Ishikawa (cell line): ENCODE data around the gene SH3RF1.

Source experiments
- CEBPB ChIP-seq: IDR thresholded peaks from 2 replicates; pipeline ENCODE4 v1.6.1; 2012
- CREB1 ChIP-seq: IDR thresholded peaks from 2 replicates; pipeline ENCODE4 v1.6.1; 2012; ENCODE audit warnings: low read depth
- EGR1 ChIP-seq: IDR thresholded peaks from 2 replicates; pipeline ENCODE4 v1.6.1; 2012
- EP300 ChIP-seq: IDR thresholded peaks from 2 replicates; pipeline ENCODE4 v1.6.1; 2012; ENCODE audit warnings: borderline replicate concordance
- FOXM1 ChIP-seq: IDR thresholded peaks from 2 replicates; pipeline ENCODE4 v1.6.1; 2012; ENCODE audit warnings: low read depth, borderline replicate concordance
- NFIC ChIP-seq: IDR thresholded peaks from 2 replicates; pipeline ENCODE4 v1.6.1; 2012
- RAD21 ChIP-seq: IDR thresholded peaks from 2 replicates; pipeline ENCODE4 v1.6.1; 2012; ENCODE audit warnings: low read depth
- TAF1 ChIP-seq: IDR thresholded peaks from 2 replicates; pipeline ENCODE4 v1.6.1; 2012; ENCODE audit warnings: low read depth, mild to moderate bottlenecking
- TCF12 ChIP-seq: IDR thresholded peaks from 2 replicates; pipeline ENCODE4 v1.6.1; 2012; ENCODE audit warnings: low read depth
- TEAD4 ChIP-seq: IDR thresholded peaks from 2 replicates; pipeline ENCODE4 v1.6.1; 2012
- YY1 ChIP-seq: IDR thresholded peaks from 2 replicates; pipeline ENCODE4 v1.6.1; 2012; ENCODE audit warnings: low read depth
- ZBTB7A ChIP-seq: IDR thresholded peaks from 2 replicates; pipeline ENCODE4 v1.6.1; 2012; ENCODE audit warnings: low read depth
- TF ChIP-seq, protein P1 (sequence below): IDR thresholded peaks from 2 replicates; pipeline ENCODE4 v1.6.1; 2012; ENCODE audit warnings: low read depth, mild to moderate bottlenecking
- TF ChIP-seq, protein P2 (sequence below): IDR thresholded peaks from 2 replicates; pipeline ENCODE4 v1.6.1; 2012
- TF ChIP-seq, protein P3 (sequence below): IDR thresholded peaks from 2 replicates; pipeline ENCODE4 v1.6.1; 2012

Gene SH3RF1

DNA sequence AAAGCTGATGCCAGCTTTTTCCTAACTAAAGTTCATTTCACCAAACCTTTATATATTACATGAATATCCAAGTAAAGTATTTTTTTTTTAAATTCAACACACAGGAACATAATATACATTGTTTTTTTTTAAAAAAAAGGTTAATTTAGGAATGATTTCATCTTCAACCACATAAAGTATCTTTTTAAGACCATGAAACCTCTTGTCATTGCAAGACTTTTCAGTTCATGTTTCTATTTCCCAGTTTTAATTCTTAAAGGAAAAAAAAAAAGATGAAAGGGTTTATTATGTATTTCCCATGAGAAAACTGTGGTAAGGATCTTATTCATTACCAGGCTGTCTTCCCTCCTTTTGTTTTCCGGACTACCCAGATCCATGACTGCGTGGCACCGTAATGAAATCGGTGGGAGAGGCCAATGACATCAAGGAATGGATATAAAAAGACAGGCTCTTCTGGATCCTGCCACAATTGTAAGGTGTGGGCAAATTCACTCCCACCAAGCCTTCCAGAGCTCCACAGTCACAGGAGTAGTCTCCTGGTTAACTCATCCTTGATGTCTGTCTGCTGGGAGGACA lies 176.0 kb downstream of the SH3RF1 start:
- no peak for TF ChIP-seq EGR1
- TF ChIP-seq FOXM1, result no peak
- TF ChIP-seq, protein P1, sequence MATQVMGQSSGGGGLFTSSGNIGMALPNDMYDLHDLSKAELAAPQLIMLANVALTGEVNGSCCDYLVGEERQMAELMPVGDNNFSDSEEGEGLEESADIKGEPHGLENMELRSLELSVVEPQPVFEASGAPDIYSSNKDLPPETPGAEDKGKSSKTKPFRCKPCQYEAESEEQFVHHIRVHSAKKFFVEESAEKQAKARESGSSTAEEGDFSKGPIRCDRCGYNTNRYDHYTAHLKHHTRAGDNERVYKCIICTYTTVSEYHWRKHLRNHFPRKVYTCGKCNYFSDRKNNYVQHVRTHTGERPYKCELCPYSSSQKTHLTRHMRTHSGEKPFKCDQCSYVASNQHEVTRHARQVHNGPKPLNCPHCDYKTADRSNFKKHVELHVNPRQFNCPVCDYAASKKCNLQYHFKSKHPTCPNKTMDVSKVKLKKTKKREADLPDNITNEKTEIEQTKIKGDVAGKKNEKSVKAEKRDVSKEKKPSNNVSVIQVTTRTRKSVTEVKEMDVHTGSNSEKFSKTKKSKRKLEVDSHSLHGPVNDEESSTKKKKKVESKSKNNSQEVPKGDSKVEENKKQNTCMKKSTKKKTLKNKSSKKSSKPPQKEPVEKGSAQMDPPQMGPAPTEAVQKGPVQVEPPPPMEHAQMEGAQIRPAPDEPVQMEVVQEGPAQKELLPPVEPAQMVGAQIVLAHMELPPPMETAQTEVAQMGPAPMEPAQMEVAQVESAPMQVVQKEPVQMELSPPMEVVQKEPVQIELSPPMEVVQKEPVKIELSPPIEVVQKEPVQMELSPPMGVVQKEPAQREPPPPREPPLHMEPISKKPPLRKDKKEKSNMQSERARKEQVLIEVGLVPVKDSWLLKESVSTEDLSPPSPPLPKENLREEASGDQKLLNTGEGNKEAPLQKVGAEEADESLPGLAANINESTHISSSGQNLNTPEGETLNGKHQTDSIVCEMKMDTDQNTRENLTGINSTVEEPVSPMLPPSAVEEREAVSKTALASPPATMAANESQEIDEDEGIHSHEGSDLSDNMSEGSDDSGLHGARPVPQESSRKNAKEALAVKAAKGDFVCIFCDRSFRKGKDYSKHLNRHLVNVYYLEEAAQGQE, result no peak
- no peak for TF ChIP-seq YY1
- TF ChIP-seq, protein P2, sequence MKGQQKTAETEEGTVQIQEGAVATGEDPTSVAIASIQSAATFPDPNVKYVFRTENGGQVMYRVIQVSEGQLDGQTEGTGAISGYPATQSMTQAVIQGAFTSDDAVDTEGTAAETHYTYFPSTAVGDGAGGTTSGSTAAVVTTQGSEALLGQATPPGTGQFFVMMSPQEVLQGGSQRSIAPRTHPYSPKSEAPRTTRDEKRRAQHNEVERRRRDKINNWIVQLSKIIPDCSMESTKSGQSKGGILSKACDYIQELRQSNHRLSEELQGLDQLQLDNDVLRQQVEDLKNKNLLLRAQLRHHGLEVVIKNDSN, result no peak
- TF ChIP-seq ZBTB7A, result no peak
- TF ChIP-seq CEBPB, result no peak
- TF ChIP-seq TEAD4, result no peak
- TF ChIP-seq, protein P3, sequence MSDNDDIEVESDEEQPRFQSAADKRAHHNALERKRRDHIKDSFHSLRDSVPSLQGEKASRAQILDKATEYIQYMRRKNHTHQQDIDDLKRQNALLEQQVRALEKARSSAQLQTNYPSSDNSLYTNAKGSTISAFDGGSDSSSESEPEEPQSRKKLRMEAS, result no peak
- TF ChIP-seq TCF12, result no peak
- no peak for TF ChIP-seq CREB1
- TF ChIP-seq NFIC, result no peak
- no peak for TF ChIP-seq EP300
- TF ChIP-seq RAD21, result no peak
- no peak for TF ChIP-seq TAF1

DNA sequence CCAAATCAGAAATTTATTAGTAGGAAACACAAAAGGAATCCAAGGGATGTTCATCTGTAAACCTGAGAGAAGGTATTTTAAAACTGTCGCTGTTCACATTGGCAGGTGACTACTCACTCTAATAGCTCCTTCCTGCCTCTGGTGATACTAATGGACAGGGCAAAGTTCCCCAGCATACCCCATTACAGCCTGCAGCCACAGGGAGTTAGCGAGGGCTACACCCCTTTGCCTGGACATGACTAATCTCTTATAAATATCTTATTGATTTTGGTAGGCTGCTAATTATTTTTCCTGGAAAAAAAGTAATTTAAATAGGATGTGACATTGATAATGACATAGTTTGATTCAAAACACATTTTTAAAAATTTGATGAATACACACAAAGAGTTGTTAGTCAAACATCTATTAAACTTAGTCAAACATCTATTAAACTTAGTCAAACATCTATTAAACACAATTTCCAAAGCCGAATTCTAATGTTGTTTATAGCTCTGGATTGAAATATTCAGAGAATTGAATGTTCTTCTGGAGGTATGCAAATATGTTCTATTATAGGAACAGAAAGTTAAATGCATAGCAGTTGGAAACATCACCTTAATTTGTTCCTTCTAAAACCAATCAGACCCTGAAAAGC lies 177.8 kb downstream of the SH3RF1 start:
- TF ChIP-seq FOXM1 (no peak), ZBTB7A (no peak), NFIC (no peak), TCF12 (no peak), CREB1 (no peak), RAD21 (no peak), TAF1 (no peak), EGR1 (no peak), CEBPB (no peak), EP300 (no peak), YY1 (no peak), TEAD4 (no peak)
- TF ChIP-seq, protein P1, result no peak
- TF ChIP-seq, protein P3, result no peak
- TF ChIP-seq, protein P2, result no peak

DNA sequence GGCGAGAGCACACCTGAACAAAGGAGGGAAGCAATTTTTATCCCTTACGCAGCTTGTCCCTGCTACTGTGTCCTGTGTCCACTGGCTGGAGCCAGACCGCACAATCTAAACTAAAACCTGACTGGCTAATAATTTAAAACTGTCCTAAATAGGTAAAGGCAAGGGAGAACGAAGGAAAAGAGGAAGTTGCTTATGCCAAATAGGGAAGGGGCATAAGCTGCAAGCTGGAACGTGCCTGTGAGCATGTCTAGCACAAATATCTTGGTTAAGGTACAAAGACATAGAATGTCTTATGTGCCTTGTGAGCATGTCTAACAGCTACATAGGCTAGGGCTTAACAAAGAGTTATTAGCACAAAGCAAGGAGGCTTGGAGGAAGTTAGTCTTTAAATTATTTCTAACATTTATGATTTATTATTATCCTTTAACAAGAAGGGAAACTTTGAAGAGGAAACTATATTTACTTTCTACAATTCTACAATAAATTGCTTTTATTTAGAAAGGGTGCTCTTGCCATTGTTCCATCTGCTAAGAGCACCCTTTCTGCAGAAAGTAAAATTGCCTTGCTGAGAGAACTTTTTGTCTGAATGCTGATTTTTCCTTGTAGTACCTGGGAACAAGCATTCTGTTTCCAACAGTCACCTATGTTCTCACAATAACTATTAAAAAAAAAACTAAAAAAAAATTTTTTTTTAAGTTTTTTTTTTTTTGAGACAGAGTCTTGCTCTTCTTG lies 180.1 kb downstream of the SH3RF1 start:
- TF ChIP-seq EP300, result no peak
- no peak for TF ChIP-seq CREB1
- no peak for TF ChIP-seq TEAD4

DNA sequence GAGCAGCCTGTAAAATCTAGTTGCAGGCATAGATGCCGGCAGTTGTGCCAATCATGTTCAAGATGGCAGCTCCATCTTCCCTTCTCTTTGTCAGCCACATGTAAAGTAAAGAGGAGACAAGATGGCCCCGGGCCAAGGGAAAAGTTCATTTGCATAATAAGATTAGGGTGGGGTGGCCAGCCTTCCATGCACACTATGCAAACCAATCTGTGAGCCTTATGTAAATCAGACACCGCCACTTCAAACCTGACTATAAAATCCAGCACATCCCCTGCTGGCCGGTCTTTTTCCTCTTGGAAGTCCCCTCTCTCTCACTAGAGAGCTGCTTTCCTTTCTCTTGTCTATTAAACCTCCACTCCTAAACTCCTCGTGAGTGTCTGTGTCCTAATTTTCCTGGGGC lies 181.8 kb downstream of the SH3RF1 start:
- TF ChIP-seq, protein P1, result no peak
- TF ChIP-seq RAD21 (no peak), ZBTB7A (no peak), TEAD4 (no peak), CREB1 (no peak), EP300 (no peak), CEBPB (no peak), TCF12 (no peak)
- TF ChIP-seq, protein P2, result no peak
